ENCODE data around the gene EFCAB7. TPM values are rescaled to one million over a fixed set of nuclear protein-coding genes. Genes with fewer than 3 reads are reported as not detected.

Gene EFCAB7
- total RNA-seq, 1 donor from 2014 or later: 20.4 TPM

GRCh38 chr1:63523738-63524137 lies 413 bp downstream of the EFCAB7 start:
- no peaks in the 10 kb centered on the region for H3K27me3 Mint-ChIP-seq (ENCODE audit: insufficient read depth, low read depth)
- H3K27ac ChIP-seq: peak overlapping the region; percentile 97
- peak overlapping the region; percentile 77 for H3K4me3 ChIP-seq
- peak overlapping the region; percentile 83 for H3K4me2 ChIP-seq
- H3K9ac ChIP-seq: peak overlapping the region; percentile 63
- H3K9me3 Mint-ChIP-seq: no peaks in the 10 kb centered on the region
- peaks cover 45% of the 10 kb centered on the region for H3K79me2 ChIP-seq (ENCODE audit: low read depth)
- peak overlapping the region; percentile 99 for H2AFZ ChIP-seq (replicated peaks)
- no peaks in the 10 kb centered on the region for H4K20me1 ChIP-seq (ENCODE audit: low read depth)
- H3K4me1 Mint-ChIP-seq: peaks cover 18% of the 10 kb centered on the region
- no peaks in the 10 kb centered on the region for H3K27me3 ChIP-seq
- H3K4me1 ChIP-seq: peaks cover 14% of the 10 kb centered on the region
- DNase-seq (ENCODE audit: low spot score): peak; percentile 33
- H3K9me3 ChIP-seq (ENCODE audit: low read depth): no peaks in the 10 kb centered on the region
- no peak for TF ChIP-seq EZH2 (IDR thresholded peaks at IDR 0.05)
- TF ChIP-seq CTCF (IDR thresholded peaks at IDR 0.05): no peak
- no peak for TF ChIP-seq EZH2phosphoT487 (IDR thresholded peaks at IDR 0.05)
- H3F3A ChIP-seq (ENCODE audit: low read depth): peaks cover 18% of the 10 kb centered on the region
- H3K36me3 Mint-ChIP-seq: no peaks in the 10 kb centered on the region
- peak overlapping the region; percentile 99 for H3K27ac Mint-ChIP-seq
- peak overlapping the region; percentile 98 for H3K4me3 Mint-ChIP-seq
- H3K36me3 ChIP-seq: no peaks in the 10 kb centered on the region

GRCh38 chr1:63524201-63524600 lies 876 bp downstream of the EFCAB7 start:
- H3K79me2 ChIP-seq (ENCODE audit: low read depth): peaks cover 45% of the 10 kb centered on the region
- peak overlapping the region; percentile 83 for H3K4me2 ChIP-seq
- Mint-ChIP-seq H3K9me3 (no peaks in the 10 kb centered on the region), H3K4me1 (peaks cover 18% of the 10 kb centered on the region), H3K27ac (no peak overlapping the region), H3K27me3 (ENCODE audit: insufficient read depth, low read depth) (no peaks in the 10 kb centered on the region), H3K36me3 (no peaks in the 10 kb centered on the region), H3K4me3 (peak overlapping the region; percentile 98)
- H2AFZ ChIP-seq (replicated peaks): peak overlapping the region; percentile 99
- H3K4me1 ChIP-seq: peaks cover 14% of the 10 kb centered on the region
- H3F3A ChIP-seq (ENCODE audit: low read depth): peaks cover 18% of the 10 kb centered on the region
- TF ChIP-seq EZH2phosphoT487 (IDR thresholded peaks at IDR 0.05) (no peak), CTCF (IDR thresholded peaks at IDR 0.05) (no peak), EZH2 (IDR thresholded peaks at IDR 0.05) (no peak)
- peak overlapping the region; percentile 63 for H3K9ac ChIP-seq
- H3K27me3 ChIP-seq: no peaks in the 10 kb centered on the region
- no peaks in the 10 kb centered on the region for H3K9me3 ChIP-seq (ENCODE audit: low read depth)
- H3K27ac ChIP-seq: peak overlapping the region; percentile 97
- no peaks in the 10 kb centered on the region for H3K36me3 ChIP-seq
- DNase-seq (ENCODE audit: low spot score): no peak
- H3K4me3 ChIP-seq: peak overlapping the region; percentile 77
- no peaks in the 10 kb centered on the region for H4K20me1 ChIP-seq (ENCODE audit: low read depth)

GRCh38 chr1:63532727-63533126 lies 9.4 kb downstream of the EFCAB7 start:
- Mint-ChIP-seq H3K9me3 (no peaks in the 10 kb centered on the region), H3K36me3 (no peaks in the 10 kb centered on the region), H3K27ac (no peak overlapping the region), H3K4me1 (no peaks in the 10 kb centered on the region), H3K27me3 (ENCODE audit: insufficient read depth, low read depth) (no peaks in the 10 kb centered on the region), H3K4me3 (no peak overlapping the region)
- Histone ChIP-seq H3K79me2 (ENCODE audit: low read depth) (no peaks in the 10 kb centered on the region), H3K9me3 (ENCODE audit: low read depth) (no peaks in the 10 kb centered on the region), H3K27me3 (no peaks in the 10 kb centered on the region), H2AFZ (replicated peaks) (no peak overlapping the region), H3K36me3 (peaks cover 10% of the 10 kb centered on the region), H3K4me2 (no peak overlapping the region), H3K9ac (no peak overlapping the region), H3K4me3 (no peak overlapping the region), H3K27ac (no peak overlapping the region), H4K20me1 (ENCODE audit: low read depth) (no peaks in the 10 kb centered on the region), H3K4me1 (no peaks in the 10 kb centered on the region), H3F3A (ENCODE audit: low read depth) (peaks cover 6% of the 10 kb centered on the region)
- no peak for DNase-seq (ENCODE audit: low spot score)
- TF ChIP-seq EZH2 (IDR thresholded peaks at IDR 0.05): no peak
- no peak for TF ChIP-seq EZH2phosphoT487 (IDR thresholded peaks at IDR 0.05)

GRCh38 chr1:63533931-63534330 lies 10.6 kb downstream of the EFCAB7 start:
- Mint-ChIP-seq H3K27ac (no peak overlapping the region), H3K9me3 (no peaks in the 10 kb centered on the region), H3K4me1 (no peaks in the 10 kb centered on the region), H3K27me3 (ENCODE audit: insufficient read depth, low read depth) (no peaks in the 10 kb centered on the region), H3K36me3 (no peaks in the 10 kb centered on the region), H3K4me3 (no peak overlapping the region)
- no peaks in the 10 kb centered on the region for H4K20me1 ChIP-seq (ENCODE audit: low read depth)
- peaks cover 6% of the 10 kb centered on the region for H3F3A ChIP-seq (ENCODE audit: low read depth)
- H3K4me1 ChIP-seq: no peaks in the 10 kb centered on the region
- H3K27me3 ChIP-seq: no peaks in the 10 kb centered on the region
- no peak for TF ChIP-seq CTCF (IDR thresholded peaks at IDR 0.05)
- no peak for TF ChIP-seq EZH2phosphoT487 (IDR thresholded peaks at IDR 0.05)
- no peak for TF ChIP-seq EZH2 (IDR thresholded peaks at IDR 0.05)
- no peak for DNase-seq (ENCODE audit: low spot score)
- H3K79me2 ChIP-seq (ENCODE audit: low read depth): no peaks in the 10 kb centered on the region
- H2AFZ ChIP-seq (replicated peaks): no peak overlapping the region
- no peak overlapping the region for H3K4me3 ChIP-seq
- no peak overlapping the region for H3K27ac ChIP-seq
- H3K9me3 ChIP-seq (ENCODE audit: low read depth): no peaks in the 10 kb centered on the region
- no peak overlapping the region for H3K4me2 ChIP-seq
- no peak overlapping the region for H3K9ac ChIP-seq
- peaks cover 10% of the 10 kb centered on the region for H3K36me3 ChIP-seq
